ENCODE data around the gene TMEM132D. TPM values are rescaled to one million over a fixed set of nuclear protein-coding genes. Genes with fewer than 3 reads are reported as not detected.

The TMEM132D gene
- total RNA-seq, 1 donor from 2014 or later, result not detected

DNA sequence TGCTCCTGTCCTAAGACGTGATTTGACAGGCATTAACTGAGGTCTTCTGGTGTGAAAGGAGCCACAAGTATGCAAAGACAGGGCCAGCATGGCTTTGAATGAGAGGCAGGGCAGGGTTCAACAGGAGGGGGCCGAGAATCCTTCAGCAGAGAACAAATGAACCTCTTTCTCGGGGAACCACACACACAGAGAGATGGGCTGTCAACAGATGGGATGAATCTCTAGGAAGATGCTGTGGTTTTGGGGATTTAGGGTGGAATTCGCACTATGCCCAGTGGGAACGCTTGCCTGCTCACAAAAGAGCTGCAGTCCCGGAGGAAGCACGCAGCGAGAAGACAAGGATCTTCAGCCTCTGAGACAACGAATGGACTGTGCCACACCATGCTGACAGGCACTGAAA lies 537.2 kb downstream of the TMEM132D start:
- no peaks in the 10 kb centered on the region for H3K27me3 ChIP-seq
- no peak for TF ChIP-seq POLR2AphosphoS5 (IDR thresholded peaks at IDR 0.05; ENCODE audit: insufficient read depth in 1 of 2, low read depth in 1 of 2)
- TF ChIP-seq, protein P1, sequence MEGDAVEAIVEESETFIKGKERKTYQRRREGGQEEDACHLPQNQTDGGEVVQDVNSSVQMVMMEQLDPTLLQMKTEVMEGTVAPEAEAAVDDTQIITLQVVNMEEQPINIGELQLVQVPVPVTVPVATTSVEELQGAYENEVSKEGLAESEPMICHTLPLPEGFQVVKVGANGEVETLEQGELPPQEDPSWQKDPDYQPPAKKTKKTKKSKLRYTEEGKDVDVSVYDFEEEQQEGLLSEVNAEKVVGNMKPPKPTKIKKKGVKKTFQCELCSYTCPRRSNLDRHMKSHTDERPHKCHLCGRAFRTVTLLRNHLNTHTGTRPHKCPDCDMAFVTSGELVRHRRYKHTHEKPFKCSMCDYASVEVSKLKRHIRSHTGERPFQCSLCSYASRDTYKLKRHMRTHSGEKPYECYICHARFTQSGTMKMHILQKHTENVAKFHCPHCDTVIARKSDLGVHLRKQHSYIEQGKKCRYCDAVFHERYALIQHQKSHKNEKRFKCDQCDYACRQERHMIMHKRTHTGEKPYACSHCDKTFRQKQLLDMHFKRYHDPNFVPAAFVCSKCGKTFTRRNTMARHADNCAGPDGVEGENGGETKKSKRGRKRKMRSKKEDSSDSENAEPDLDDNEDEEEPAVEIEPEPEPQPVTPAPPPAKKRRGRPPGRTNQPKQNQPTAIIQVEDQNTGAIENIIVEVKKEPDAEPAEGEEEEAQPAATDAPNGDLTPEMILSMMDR (IDR thresholded peaks at IDR 0.05), result no peak
- no peak for TF ChIP-seq POLR2A (IDR thresholded peaks at IDR 0.05)
- no peaks in the 10 kb centered on the region for H3K9me3 ChIP-seq
- DNase-seq (ENCODE audit: extremely low spot score in 2 of 2), result no peak
- no peaks in the 10 kb centered on the region for H3K36me3 ChIP-seq
- H3K27ac ChIP-seq, result no peak overlapping the region
- intact Hi-C loops (cut with DNase I), result no loop called here
- no peak overlapping the region for H3K4me3 ChIP-seq
- H3K4me1 ChIP-seq, result no peaks in the 10 kb centered on the region

DNA sequence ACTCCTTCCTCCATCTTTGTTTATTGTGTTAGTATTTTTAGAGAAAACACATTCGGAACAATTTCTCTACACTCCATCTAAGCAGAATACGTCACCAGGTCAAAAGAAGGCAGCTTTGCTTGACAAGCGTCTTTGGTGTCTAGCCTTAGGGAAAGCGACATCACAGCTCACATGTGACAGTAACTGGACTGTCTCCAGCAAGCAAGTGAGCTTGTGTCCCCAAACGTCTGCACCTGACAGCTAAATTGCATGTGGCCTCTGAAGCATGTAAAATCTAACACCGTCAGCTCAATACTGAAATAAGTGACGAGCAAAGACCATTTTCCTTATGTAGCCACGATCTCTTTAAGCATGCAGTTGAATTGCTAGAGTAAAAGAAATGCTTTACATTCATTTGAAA lies 540.8 kb downstream of the TMEM132D start:
- TF ChIP-seq POLR2AphosphoS5 (IDR thresholded peaks at IDR 0.05; ENCODE audit: insufficient read depth in 1 of 2, low read depth in 1 of 2) (no peak), POLR2A (IDR thresholded peaks at IDR 0.05) (no peak)
- TF ChIP-seq, protein P1 (IDR thresholded peaks at IDR 0.05), result no peak
- H3K4me1 ChIP-seq, result no peaks in the 10 kb centered on the region
- no peak for DNase-seq (ENCODE audit: extremely low spot score in 2 of 2)
- no peak overlapping the region for H3K4me3 ChIP-seq
- no peaks in the 10 kb centered on the region for H3K27me3 ChIP-seq
- no peak overlapping the region for H3K27ac ChIP-seq
- no peaks in the 10 kb centered on the region for H3K36me3 ChIP-seq
- intact Hi-C loops (cut with DNase I), result no loop called here
- no peaks in the 10 kb centered on the region for H3K9me3 ChIP-seq

- TF ChIP-seq POLR2AphosphoS5 (IDR thresholded peaks at IDR 0.05; ENCODE audit: insufficient read depth in 1 of 2, low read depth in 1 of 2) (no peak), POLR2A (IDR thresholded peaks at IDR 0.05) (no peak)
- TF ChIP-seq, protein P1 (IDR thresholded peaks at IDR 0.05), result no peak
- Histone ChIP-seq H3K27me3 (no peaks in the 10 kb centered on the region), H3K36me3 (no peaks in the 10 kb centered on the region), H3K4me3 (no peak overlapping the region), H3K9me3 (no peaks in the 10 kb centered on the region), H3K27ac (no peak overlapping the region), H3K4me1 (no peaks in the 10 kb centered on the region)
- intact Hi-C loops (cut with DNase I), result no loop called here
- no peak for DNase-seq (ENCODE audit: extremely low spot score in 2 of 2)
Measured at GRCh38 chr12:129357233-129357632, 546.6 kb downstream of the TMEM132D start.

GRCh38 chr12:129351481-129351880 lies 552.3 kb downstream of the TMEM132D start:
- Histone ChIP-seq H3K4me1 (no peaks in the 10 kb centered on the region), H3K27me3 (no peaks in the 10 kb centered on the region), H3K9me3 (no peaks in the 10 kb centered on the region), H3K27ac (no peak overlapping the region), H3K4me3 (no peak overlapping the region), H3K36me3 (no peaks in the 10 kb centered on the region)
- TF ChIP-seq POLR2AphosphoS5 (IDR thresholded peaks at IDR 0.05; ENCODE audit: insufficient read depth in 1 of 2, low read depth in 1 of 2) (no peak), POLR2A (IDR thresholded peaks at IDR 0.05) (no peak)
- TF ChIP-seq, protein P1 (IDR thresholded peaks at IDR 0.05), result no peak
- no peak for DNase-seq (ENCODE audit: extremely low spot score in 2 of 2)
- intact Hi-C loops (cut with DNase I), result no loop called here

DNA sequence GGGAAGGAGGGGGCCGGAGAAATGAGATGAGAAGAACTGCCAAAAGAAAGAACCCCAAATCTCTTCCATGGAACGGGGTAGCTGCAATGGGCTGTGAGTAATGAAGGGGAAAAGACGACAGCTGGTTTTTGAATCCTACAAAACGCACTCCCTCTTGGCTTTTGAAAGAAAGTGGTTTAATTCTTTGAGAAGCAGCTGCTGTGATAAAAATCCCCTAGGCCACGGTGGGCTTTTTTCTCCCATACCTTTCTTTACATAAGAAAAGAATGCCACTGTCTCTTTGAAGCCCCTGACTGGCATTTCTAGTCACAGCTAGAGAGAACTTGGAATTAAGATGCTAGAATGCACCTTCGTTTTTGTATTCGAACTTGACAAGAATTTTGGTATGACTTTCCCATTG lies 564.5 kb downstream of the TMEM132D start:
- no peaks in the 10 kb centered on the region for H3K9me3 ChIP-seq
- H3K27ac ChIP-seq, result no peak overlapping the region
- TF ChIP-seq POLR2AphosphoS5 (IDR thresholded peaks at IDR 0.05; ENCODE audit: insufficient read depth in 1 of 2, low read depth in 1 of 2) (no peak), POLR2A (IDR thresholded peaks at IDR 0.05) (no peak)
- TF ChIP-seq, protein P1 (IDR thresholded peaks at IDR 0.05), result no peak
- H3K27me3 ChIP-seq, result no peaks in the 10 kb centered on the region
- no peak for DNase-seq (ENCODE audit: extremely low spot score in 2 of 2)
- H3K4me3 ChIP-seq, result no peak overlapping the region
- no peaks in the 10 kb centered on the region for H3K4me1 ChIP-seq
- H3K36me3 ChIP-seq, result no peaks in the 10 kb centered on the region
- intact Hi-C loops (cut with DNase I), result no loop called here

All from vagina (tissue), 2 donors.